H9 (cell line): ENCODE data around the gene ZNF705A. TPM values are rescaled to one million over a fixed set of nuclear protein-coding genes. Genes with fewer than 3 reads are reported as not detected.
"Not testable (repeated sequence)": the region's sequence is repeated elsewhere in the genome, so short reads cannot be mapped to it uniquely, and the experiment has no call there.

Source experiments
- DNase-seq: peaks from one replicate; pipeline ENCODE4 v3.0.0-alpha.2; 2017
- H2AFZ ChIP-seq: one replicate; pipeline ENCODE4 v1.6.1; 2013; ENCODE audit warnings: mild to moderate bottlenecking, low read length, control low read depth, moderate library complexity
- H2AK5ac ChIP-seq: 2 replicates; pipeline ENCODE4 v1.6.1; 2013; ENCODE audit warnings: low read length, control low read depth, mixed read lengths; ENCODE audit not compliant: insufficient read length
- H2BK120ac ChIP-seq: one replicate; pipeline ENCODE4 v1.6.1; 2013; ENCODE audit warnings: low read depth, mild to moderate bottlenecking, low read length, control low read depth, inconsistent platforms; ENCODE audit not compliant: poor library complexity, severe bottlenecking
- H2BK12ac ChIP-seq: 2 replicates; pipeline ENCODE4 v1.6.1; 2013; ENCODE audit warnings: low read length, control low read depth, mixed read lengths, low read depth; ENCODE audit not compliant: insufficient read length
- H2BK15ac ChIP-seq: 2 replicates; pipeline ENCODE4 v1.6.1; 2013; ENCODE audit warnings: low read depth, low read length, control low read depth
- H2BK20ac ChIP-seq: one replicate; pipeline ENCODE4 v1.6.1; 2013; ENCODE audit warnings: low read depth, mild to moderate bottlenecking, low read length, control low read depth, inconsistent platforms; ENCODE audit not compliant: poor library complexity, severe bottlenecking
- H2BK5ac ChIP-seq: 2 replicates; pipeline ENCODE4 v1.6.1; 2013; ENCODE audit warnings: low read length, control low read depth, mixed read lengths; ENCODE audit not compliant: insufficient read length
- H3K14ac ChIP-seq: 2 replicates; pipeline ENCODE4 v1.6.1; 2013; ENCODE audit warnings: low read length, control low read depth; ENCODE audit not compliant: insufficient read depth
- H3K18ac ChIP-seq: 2 replicates; pipeline ENCODE4 v1.6.1; 2013; ENCODE audit warnings: low read depth, mild to moderate bottlenecking, mixed read lengths, low read length, control low read depth; ENCODE audit not compliant: insufficient read length
- H3K23ac ChIP-seq: 2 replicates; pipeline ENCODE4 v1.6.1; 2013; ENCODE audit warnings: low read length, control low read depth, mixed read lengths, low read depth; ENCODE audit not compliant: insufficient read length
- H3K23me2 ChIP-seq: 2 replicates; pipeline ENCODE4 v1.6.1; 2013; ENCODE audit warnings: low read depth, mild to moderate bottlenecking, mixed read lengths, low read length, control low read depth; ENCODE audit not compliant: insufficient read length, poor library complexity, severe bottlenecking
- H3K27ac ChIP-seq: 2 replicates; pipeline ENCODE4 v1.5.1; 2013; ENCODE audit warnings: low read length, control low read depth, mixed read lengths, low read depth; ENCODE audit not compliant: insufficient read length
- H3K27me3 ChIP-seq: 2 replicates; pipeline ENCODE4 v1.6.1; 2013; ENCODE audit warnings: low read length, control low read depth, inconsistent platforms; ENCODE audit not compliant: insufficient read depth
- H3K4ac ChIP-seq: 2 replicates; pipeline ENCODE4 v1.6.1; 2013; ENCODE audit warnings: low read depth, mild to moderate bottlenecking, control low read depth, inconsistent platforms, low read length, moderate library complexity
- H3K4me1 ChIP-seq: 2 replicates; pipeline ENCODE4 v1.6.1; 2013; ENCODE audit warnings: low read length, control low read depth, inconsistent platforms; ENCODE audit not compliant: insufficient read depth
- H3K4me2 ChIP-seq: 2 replicates; pipeline ENCODE4 v1.6.1; 2013; ENCODE audit warnings: low read length, control low read depth, mixed read lengths; ENCODE audit not compliant: insufficient read length, insufficient read depth
- H3K56ac ChIP-seq: 2 replicates; pipeline ENCODE4 v1.6.1; 2013; ENCODE audit warnings: low read depth, mild to moderate bottlenecking, mixed read lengths, low read length, control low read depth; ENCODE audit not compliant: insufficient read length
- H3K79me1 ChIP-seq: 2 replicates; pipeline ENCODE4 v1.6.1; 2013; ENCODE audit warnings: low read depth, mild to moderate bottlenecking, moderate library complexity, low read length, control low read depth, inconsistent platforms; ENCODE audit not compliant: insufficient read depth, poor library complexity, severe bottlenecking
- H3K79me2 ChIP-seq: 2 replicates; pipeline ENCODE4 v1.6.1; 2013; ENCODE audit warnings: low read length, control low read depth, inconsistent platforms; ENCODE audit not compliant: insufficient read depth
- H3K9ac ChIP-seq: 2 replicates; pipeline ENCODE4 v1.6.1; 2013; ENCODE audit warnings: low read length, control low read depth, mixed read lengths; ENCODE audit not compliant: insufficient read length; ENCODE audit errors: extremely low read depth
- H3K9me3 ChIP-seq: one replicate; pipeline ENCODE4 v1.6.1; 2013; ENCODE audit warnings: low read depth, low read length, inconsistent platforms; ENCODE audit not compliant: control insufficient read depth
- H3T11ph ChIP-seq: one replicate; pipeline ENCODE4 v1.6.1; 2013; ENCODE audit warnings: mild to moderate bottlenecking, low read length, control low read depth, inconsistent platforms
- H4K20me1 ChIP-seq: one replicate; pipeline ENCODE4 v1.6.1; 2013; ENCODE audit not compliant: control insufficient read depth, insufficient read length, insufficient read depth
- H4K5ac ChIP-seq: 2 replicates; pipeline ENCODE4 v1.6.1; 2013; ENCODE audit warnings: low read depth, mild to moderate bottlenecking, mixed read lengths, low read length, control low read depth; ENCODE audit not compliant: insufficient read length
- H4K8ac ChIP-seq: replicated peaks from 2 replicates; pipeline ENCODE4 v1.6.1; 2013; ENCODE audit warnings: low read length, control low read depth, mixed read lengths, low read depth; ENCODE audit not compliant: insufficient read length
- H4K91ac ChIP-seq: 2 replicates; pipeline ENCODE4 v1.6.1; 2013; ENCODE audit warnings: low read depth, mild to moderate bottlenecking, moderate library complexity, mixed read lengths, low read length, control low read depth; ENCODE audit not compliant: insufficient read length
- H3K27ac Mint-ChIP-seq, 3 experiments: 2 replicates in 2 of 3; 3 replicates in 1 of 3; pipeline ENCODE4 v1.8.0; 2020 to 2021; ENCODE audit warnings: mixed read lengths in 3 of 3, mild to moderate bottlenecking in 1 of 3, moderate library complexity in 1 of 3
- H3K27me3 Mint-ChIP-seq: 2 replicates; pipeline ENCODE4 v1.8.0; 2021; ENCODE audit warnings: low read depth, mild to moderate bottlenecking, moderate library complexity, mixed read lengths
- H3K36me3 Mint-ChIP-seq, 3 experiments: 2 replicates in 2 of 3; 3 replicates in 1 of 3; pipeline ENCODE4 v1.8.0; 2020 to 2021; ENCODE audit warnings: low read depth in 3 of 3, mixed read lengths in 3 of 3; ENCODE audit not compliant: insufficient read depth in 1 of 3
- H3K4me1 Mint-ChIP-seq, 2 experiments: 2 replicates each; pipeline ENCODE4 v1.8.0; 2020; ENCODE audit warnings: mixed read lengths in 2 of 2
- H3K4me3 Mint-ChIP-seq, 2 experiments: 2 replicates in 1 of 2; 3 replicates in 1 of 2; pipeline ENCODE4 v1.8.0; 2020 to 2021; ENCODE audit warnings: mild to moderate bottlenecking in 2 of 2, mixed read lengths in 2 of 2, moderate library complexity in 1 of 2
- H3K9me3 Mint-ChIP-seq, 2 experiments: 2 replicates in 1 of 2; 3 replicates in 1 of 2; pipeline ENCODE4 v1.8.0; 2020; ENCODE audit warnings: mild to moderate bottlenecking in 2 of 2, mixed read lengths in 2 of 2, moderate library complexity in 1 of 2
- WGBS: extraction: QIAGEN DNeasy Blood & Tissue Kit; methylation state at CpG from one replicate; pipeline ENCODE4 v1.1.7; 2013; ENCODE audit warnings: missing lambda C conversion rate, low lambda C conversion rate, mixed read lengths; ENCODE audit not compliant: insufficient read length; ENCODE audit errors: extremely low coverage; 5-methylcytosine and 5-hydroxymethylcytosine counted together
- total RNA-seq: library from RNA; stranded (reverse); gene quantifications from 2 replicates; pipeline ENCODE4 v1.2.1, GENCODE V29; 2021

Gene ZNF705A
- total RNA-seq, 1 experiment from 2014 or later: not detected

- H3K9ac ChIP-seq, H3K27ac Mint-ChIP-seq, H3K79me2 ChIP-seq, H3K27ac ChIP-seq, DNase-seq, H2AFZ ChIP-seq, H3K4me2 ChIP-seq, H3K79me1 ChIP-seq, H3K9me3 Mint-ChIP-seq, H2BK5ac ChIP-seq, H2BK20ac ChIP-seq, H3K56ac ChIP-seq, H2BK15ac ChIP-seq, H3K27me3 Mint-ChIP-seq, H3T11ph ChIP-seq, H3K27me3 ChIP-seq, H4K91ac ChIP-seq, H3K9me3 ChIP-seq, H3K4me3 Mint-ChIP-seq, H2BK12ac ChIP-seq, H2AK5ac ChIP-seq, H3K23me2 ChIP-seq, H2BK120ac ChIP-seq, H3K18ac ChIP-seq, H3K14ac ChIP-seq, H3K4ac ChIP-seq, H4K5ac ChIP-seq, H3K36me3 Mint-ChIP-seq, H3K23ac ChIP-seq, H4K8ac ChIP-seq, H3K4me1 ChIP-seq, H4K20me1 ChIP-seq: not testable (repeated sequence)
- peaks cover 15 to 24% of the 10 kb centered on the region in 2 experiments for H3K4me1 Mint-ChIP-seq
- WGBS: no CpG with 5 or more reads among the region's 7 CpGs
Measured at GRCh38 chr12:8229486-8229885, 72.7 kb downstream of the ZNF705A start.

Other genes with a start within 250 kb of the ZNF705A start
- 569 and 581 TPM in 2 replicates for gene SLC2A3, start 220.8 kb upstream of the ZNF705A start, total RNA-seq
- 5.5 and 5.9 TPM in 2 replicates for gene FOXJ2, start 124.3 kb upstream of the ZNF705A start, total RNA-seq
- not detected in 2 replicates for gene C3AR1, start 90.7 kb upstream of the ZNF705A start, total RNA-seq
- gene NECAP1, start 74.7 kb upstream of the ZNF705A start, total RNA-seq: 23.9 and 27.2 TPM in 2 replicates
- gene CLEC4A, start 33.4 kb upstream of the ZNF705A start, total RNA-seq: 0.18 and 0.37 TPM in 2 replicates
- gene FAM90A1, start 70.6 kb downstream of the ZNF705A start, total RNA-seq: 0.09 and 0.15 TPM in 2 replicates